Astrocyte (in vitro differentiated cells and primary cell): ENCODE results near the gene PAK4. TPM values are rescaled to one million over a fixed set of nuclear protein-coding genes. Genes with fewer than 3 reads are reported as not detected.

Source experiments
- DNase-seq: peaks from one replicate; pipeline ENCODE4 v3.0.0-alpha.2; 2010; ENCODE audit warnings: low read depth
- FAIRE-seq: peaks from 2 replicates; lab custom pipeline; 2011; peaks lifted over from hg19 to GRCh38; lab: Jason Lieb, UNC
- H2AFZ ChIP-seq: 2 replicates; pipeline ENCODE4 v1.6.0; 2012; ENCODE audit warnings: low read depth, low read length, inconsistent platforms
- H3K27ac ChIP-seq: 2 replicates; pipeline ENCODE4 v1.5.1; 2011; ENCODE audit warnings: low read depth, low read length, inconsistent platforms
- H3K27me3 ChIP-seq: 2 replicates; pipeline ENCODE4 v1.6.0; 2011; ENCODE audit warnings: low read length, inconsistent platforms; ENCODE audit not compliant: insufficient read depth
- H3K36me3 ChIP-seq: 2 replicates; pipeline ENCODE4 v1.5.1; 2011; ENCODE audit warnings: low read length, inconsistent platforms; ENCODE audit not compliant: insufficient read depth
- H3K4me1 ChIP-seq: 2 replicates; pipeline ENCODE4 v1.5.1; 2011; ENCODE audit warnings: low read length, inconsistent platforms; ENCODE audit not compliant: insufficient read depth
- H3K4me2 ChIP-seq: 2 replicates; pipeline ENCODE4 v1.6.0; 2012; ENCODE audit warnings: low read length, inconsistent platforms
- H3K4me3 ChIP-seq: 2 replicates; pipeline ENCODE4 v1.5.1; 2011; ENCODE audit warnings: low read depth, mild to moderate bottlenecking, low read length, inconsistent platforms; ENCODE audit not compliant: insufficient read depth
- H3K79me2 ChIP-seq: 2 replicates; pipeline ENCODE4 v1.6.0; 2012; ENCODE audit warnings: mild to moderate bottlenecking, low read length, inconsistent platforms; ENCODE audit not compliant: insufficient read depth
- H3K9ac ChIP-seq: 2 replicates; pipeline ENCODE4 v1.6.0; 2012; ENCODE audit warnings: mild to moderate bottlenecking, low read length, inconsistent platforms
- H3K9me3 ChIP-seq: 2 replicates; pipeline ENCODE4 v1.5.1; 2012; ENCODE audit warnings: low read depth, mild to moderate bottlenecking, low read length, inconsistent platforms; ENCODE audit not compliant: insufficient read depth
- H4K20me1 ChIP-seq: 2 replicates; pipeline ENCODE4 v1.6.0; 2012; ENCODE audit warnings: low read length, inconsistent platforms; ENCODE audit not compliant: insufficient read depth
- H3K27ac Mint-ChIP-seq: one replicate; pipeline ENCODE4 v1.8.0; 2021; ENCODE audit warnings: mild to moderate bottlenecking, mixed read lengths; ENCODE audit not compliant: unreplicated experiment
- H3K27me3 Mint-ChIP-seq: one replicate; pipeline ENCODE4 v1.8.0; 2021; ENCODE audit warnings: low read depth, mixed read lengths; ENCODE audit not compliant: unreplicated experiment
- H3K36me3 Mint-ChIP-seq: one replicate; pipeline ENCODE4 v1.8.0; 2021; ENCODE audit warnings: low read depth, mixed read lengths; ENCODE audit not compliant: unreplicated experiment
- H3K4me1 Mint-ChIP-seq: one replicate; pipeline ENCODE4 v1.8.0; 2021; ENCODE audit warnings: low read depth, mixed read lengths; ENCODE audit not compliant: unreplicated experiment
- H3K4me3 Mint-ChIP-seq: one replicate; pipeline ENCODE4 v1.8.0; 2021; ENCODE audit warnings: mild to moderate bottlenecking, moderate library complexity, mixed read lengths; ENCODE audit not compliant: unreplicated experiment
- H3K9me3 Mint-ChIP-seq: one replicate; pipeline ENCODE4 v1.8.0; 2021; ENCODE audit warnings: mild to moderate bottlenecking, mixed read lengths; ENCODE audit not compliant: unreplicated experiment
- CTCF ChIP-seq: IDR thresholded peaks from 2 replicates; pipeline ENCODE4 v1.5.1; 2011; ENCODE audit warnings: low read depth, mild to moderate bottlenecking, inconsistent platforms, low read length, moderate library complexity; ENCODE audit not compliant: insufficient read depth
- EZH2 ChIP-seq: IDR thresholded peaks from 2 replicates; pipeline ENCODE4 v1.6.1; 2012; ENCODE audit warnings: mild to moderate bottlenecking, low read length, inconsistent platforms; ENCODE audit not compliant: insufficient read depth
- total RNA-seq: library from RNA; stranded (reverse); gene quantifications from 2 replicates; pipeline ENCODE4 v1.2.1, GENCODE V29; 2021

Gene PAK4
- total RNA-seq, 1 donor from 2014 or later, result 48.0 TPM

GRCh38 chr19:39127812-39128515 lies 2.4 kb downstream of the PAK4 start:
- peaks cover 71% of the 10 kb centered on the region for H3K79me2 ChIP-seq

GRCh38 chr19:39128516-39129079 lies 3.0 kb downstream of the PAK4 start:
- FAIRE-seq (no peak), DNase-seq (no peak)
- H3K36me3 ChIP-seq, result no peaks in the 10 kb centered on the region
- TF ChIP-seq CTCF (no peak), EZH2 (no peak)
- no peak overlapping the region for H2AFZ ChIP-seq
- H3K27me3 Mint-ChIP-seq, result no peaks in the 10 kb centered on the region
- no peaks in the 10 kb centered on the region for H3K9me3 ChIP-seq
- H3K4me3 ChIP-seq, result no peak overlapping the region
- H4K20me1 ChIP-seq, result peaks cover 64% of the 10 kb centered on the region
- H3K4me1 ChIP-seq, result peaks cover 28% of the 10 kb centered on the region
- peaks cover 78% of the 10 kb centered on the region for H3K79me2 ChIP-seq
- no peaks in the 10 kb centered on the region for H3K27me3 ChIP-seq
- no peak overlapping the region for H3K4me3 Mint-ChIP-seq
- no peak overlapping the region for H3K27ac Mint-ChIP-seq
- H3K27ac ChIP-seq, result no peak overlapping the region
- peaks cover 1% of the 10 kb centered on the region for H3K9me3 Mint-ChIP-seq
- no peaks in the 10 kb centered on the region for H3K36me3 Mint-ChIP-seq
- peaks cover 44% of the 10 kb centered on the region for H3K4me1 Mint-ChIP-seq
- peak overlapping the region; percentile 11 for H3K4me2 ChIP-seq
- H3K9ac ChIP-seq, result no peak overlapping the region

More at GRCh38 chr19:39127812-39128515, 2.4 kb downstream of the PAK4 start:
- H3K36me3 ChIP-seq, result no peaks in the 10 kb centered on the region
- no peak overlapping the region for H3K27ac ChIP-seq
- FAIRE-seq, result no peak
- no peak overlapping the region for H3K27ac Mint-ChIP-seq
- H3K4me1 ChIP-seq, result peaks cover 28% of the 10 kb centered on the region
- TF ChIP-seq EZH2 (no peak), CTCF (no peak)
- H3K4me3 ChIP-seq, result no peak overlapping the region
- H3K4me2 ChIP-seq, result peak overlapping the region; percentile 99
- peaks cover 58% of the 10 kb centered on the region for H4K20me1 ChIP-seq
- H3K4me1 Mint-ChIP-seq, result peaks cover 39% of the 10 kb centered on the region
- no peak for DNase-seq
- H2AFZ ChIP-seq, result no peak overlapping the region
- no peaks in the 10 kb centered on the region for H3K27me3 Mint-ChIP-seq
- no peak overlapping the region for H3K9ac ChIP-seq
- H3K4me3 Mint-ChIP-seq, result no peak overlapping the region
- no peaks in the 10 kb centered on the region for H3K36me3 Mint-ChIP-seq
- H3K27me3 ChIP-seq, result no peaks in the 10 kb centered on the region
- H3K9me3 Mint-ChIP-seq, result peaks cover 1% of the 10 kb centered on the region
- no peaks in the 10 kb centered on the region for H3K9me3 ChIP-seq

GRCh38 chr19:39129116-39129515 lies 3.5 kb downstream of the PAK4 start:
- peaks cover 28% of the 10 kb centered on the region for H3K4me1 ChIP-seq
- Mint-ChIP-seq H3K36me3 (no peaks in the 10 kb centered on the region), H3K9me3 (peaks cover 1% of the 10 kb centered on the region), H3K4me1 (peaks cover 48% of the 10 kb centered on the region), H3K4me3 (no peak overlapping the region), H3K27me3 (no peaks in the 10 kb centered on the region), H3K27ac (no peak overlapping the region)
- no peaks in the 10 kb centered on the region for H3K9me3 ChIP-seq
- H3K27ac ChIP-seq, result no peak overlapping the region
- peaks cover 83% of the 10 kb centered on the region for H3K79me2 ChIP-seq
- no peaks in the 10 kb centered on the region for H3K27me3 ChIP-seq
- no peak for FAIRE-seq
- TF ChIP-seq CTCF, result no peak
- no peak for TF ChIP-seq EZH2
- peaks cover 69% of the 10 kb centered on the region for H4K20me1 ChIP-seq
- no peak overlapping the region for H3K4me3 ChIP-seq
- H3K9ac ChIP-seq, result no peak overlapping the region
- no peak for DNase-seq
- H2AFZ ChIP-seq, result no peak overlapping the region
- no peaks in the 10 kb centered on the region for H3K36me3 ChIP-seq
- H3K4me2 ChIP-seq, result no peak overlapping the region
